GM18861 (cell line): Measurements from ENCODE around the gene AUNIP.

Source experiments
- ATAC-seq: cut with Tn5 transposase; IDR thresholded peaks from one replicate; pipeline ENCODE4 v1.9.1; 2021; ENCODE audit not compliant: unreplicated experiment

AUNIP gene

GRCh38 chr1:25811384-25812082 is 47.7 kb downstream of the AUNIP start:
- no peak for ATAC-seq

DNA sequence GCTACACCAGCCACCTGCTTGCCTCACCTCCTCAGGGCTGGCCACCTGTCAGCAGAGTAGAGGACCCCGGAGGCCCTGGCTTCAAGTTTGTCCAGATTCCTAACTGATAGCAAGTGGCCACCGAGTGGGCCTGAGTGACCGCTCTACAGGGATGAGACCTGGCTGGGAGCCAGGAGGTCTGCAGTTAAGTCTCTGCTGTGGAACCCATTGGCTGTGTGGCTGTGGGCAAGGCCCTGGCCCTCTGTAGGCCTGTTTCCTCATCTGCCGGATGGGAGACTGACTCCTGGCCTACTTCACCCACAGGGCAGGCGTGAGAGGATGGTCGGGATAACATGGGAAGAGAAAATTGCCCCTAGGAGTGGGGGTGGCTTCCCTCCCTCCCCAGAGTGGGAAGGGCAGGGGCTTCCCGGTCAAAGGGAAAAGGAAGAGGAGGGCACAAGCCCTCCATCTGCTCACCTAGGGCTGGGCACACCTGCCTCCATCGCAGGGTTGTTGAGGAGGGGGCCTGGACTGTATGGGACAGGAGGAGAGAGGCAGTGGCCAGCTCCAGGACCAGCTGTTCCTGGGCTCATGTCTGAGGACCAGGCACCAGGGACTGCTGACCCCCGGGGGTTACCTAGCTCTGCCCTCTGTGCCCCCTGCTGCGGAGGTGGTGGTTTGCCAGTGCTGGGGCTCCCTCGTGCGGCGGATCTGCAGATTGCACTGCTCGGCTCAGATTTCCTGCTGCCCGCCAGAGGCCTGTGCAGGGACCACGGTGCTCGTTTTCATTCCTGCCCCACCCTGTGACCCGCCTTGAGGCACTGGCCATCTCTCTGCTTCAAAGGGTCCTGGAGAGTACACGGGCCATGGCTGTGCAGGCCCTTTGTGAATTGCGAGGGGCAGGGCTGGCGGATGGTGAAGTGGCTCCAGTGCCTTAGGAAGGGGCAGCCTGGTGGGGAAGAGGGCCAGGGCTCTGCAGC is 48.6 kb downstream of the AUNIP start:
- ATAC-seq, result no peak

DNA sequence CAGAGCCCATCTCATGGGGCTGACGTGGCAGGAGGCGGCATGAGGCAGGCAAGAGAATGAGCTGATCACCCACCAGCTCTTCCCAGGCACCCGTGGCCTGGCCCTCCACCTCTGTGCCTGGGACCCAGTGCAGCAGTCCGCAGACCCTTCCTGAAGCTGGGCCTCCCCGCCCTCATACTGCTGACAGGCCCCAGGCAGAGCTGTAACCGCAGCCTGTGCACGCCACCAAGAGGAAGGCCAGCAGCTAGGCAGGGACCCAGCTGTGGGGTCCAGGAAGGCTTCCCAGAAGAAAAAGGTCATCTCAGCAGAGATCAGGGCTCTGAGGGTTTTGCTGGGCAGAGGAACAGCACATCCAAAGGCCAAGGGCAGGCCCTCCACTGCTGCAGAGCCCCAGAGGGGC is 49.3 kb downstream of the AUNIP start:
- ATAC-seq, result no peak

DNA sequence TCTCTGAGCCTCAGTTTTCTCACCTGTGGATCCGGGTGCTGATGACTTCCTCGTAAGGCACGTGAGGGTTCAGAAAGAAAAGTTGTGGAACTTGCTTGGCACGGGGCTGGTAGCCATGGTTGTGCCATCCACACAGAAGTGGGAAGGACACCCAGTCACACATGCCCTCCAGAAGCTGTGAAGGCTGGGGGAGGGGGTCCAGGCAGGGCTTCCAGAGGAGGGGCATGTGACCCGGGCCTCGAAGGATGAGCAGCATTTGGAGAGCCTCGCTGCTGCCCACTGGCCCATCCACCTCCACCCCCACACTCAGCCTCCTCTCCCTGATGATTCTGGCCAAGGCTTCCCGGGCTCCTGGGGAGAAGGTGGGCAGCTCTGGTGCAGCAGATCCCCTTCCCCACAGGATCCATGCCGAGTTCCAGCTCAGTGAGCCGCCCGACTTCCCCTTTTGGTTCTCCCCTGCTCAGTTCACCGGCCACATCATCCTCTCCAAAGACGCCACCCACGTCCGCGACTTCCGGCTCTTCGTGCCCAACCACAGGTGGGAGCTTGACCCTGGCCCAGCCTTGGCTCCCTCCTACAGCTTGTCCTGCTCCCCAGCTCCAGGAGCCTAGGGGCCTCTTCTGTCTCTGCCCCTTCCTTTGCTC is 49.9 kb downstream of the AUNIP start:
- ATAC-seq, result no peak

DNA sequence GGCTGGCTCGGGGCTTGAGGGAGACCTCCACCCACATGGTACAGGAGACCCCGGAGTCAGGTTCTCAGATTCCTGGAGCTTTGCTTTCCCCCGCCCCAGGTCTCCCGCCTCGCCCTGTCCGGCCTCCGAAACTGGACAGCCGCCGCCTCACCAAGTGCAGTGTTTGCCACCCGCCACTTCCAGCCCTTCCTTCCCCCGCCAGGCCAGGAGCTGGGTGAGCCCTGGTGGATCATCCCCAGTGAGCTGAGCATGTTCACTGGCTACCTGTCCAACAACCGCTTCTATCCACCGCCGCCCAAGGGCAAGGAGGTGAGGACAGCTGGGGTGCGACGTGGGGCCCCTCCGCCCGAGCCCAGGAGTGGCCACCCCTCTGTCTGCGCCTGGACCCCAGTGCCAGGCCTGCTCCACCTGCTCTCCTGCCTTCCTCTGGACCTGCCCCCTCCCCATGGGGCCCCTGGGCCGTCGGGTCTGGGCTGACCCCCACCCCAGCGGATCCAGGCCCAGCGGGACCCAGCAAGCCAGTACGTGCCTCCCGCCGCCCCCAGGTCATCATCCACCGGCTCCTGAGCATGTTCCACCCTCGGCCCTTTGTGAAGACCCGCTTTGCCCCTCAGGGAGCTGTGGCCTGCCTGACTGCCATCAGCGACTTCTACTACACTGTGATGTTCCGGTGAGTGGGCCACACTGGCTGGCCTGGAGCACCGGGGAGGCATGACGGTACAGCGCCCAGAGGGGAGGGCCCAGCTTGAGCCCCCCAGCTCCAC is 50.6 kb downstream of the AUNIP start:
- no peak for ATAC-seq

DNA sequence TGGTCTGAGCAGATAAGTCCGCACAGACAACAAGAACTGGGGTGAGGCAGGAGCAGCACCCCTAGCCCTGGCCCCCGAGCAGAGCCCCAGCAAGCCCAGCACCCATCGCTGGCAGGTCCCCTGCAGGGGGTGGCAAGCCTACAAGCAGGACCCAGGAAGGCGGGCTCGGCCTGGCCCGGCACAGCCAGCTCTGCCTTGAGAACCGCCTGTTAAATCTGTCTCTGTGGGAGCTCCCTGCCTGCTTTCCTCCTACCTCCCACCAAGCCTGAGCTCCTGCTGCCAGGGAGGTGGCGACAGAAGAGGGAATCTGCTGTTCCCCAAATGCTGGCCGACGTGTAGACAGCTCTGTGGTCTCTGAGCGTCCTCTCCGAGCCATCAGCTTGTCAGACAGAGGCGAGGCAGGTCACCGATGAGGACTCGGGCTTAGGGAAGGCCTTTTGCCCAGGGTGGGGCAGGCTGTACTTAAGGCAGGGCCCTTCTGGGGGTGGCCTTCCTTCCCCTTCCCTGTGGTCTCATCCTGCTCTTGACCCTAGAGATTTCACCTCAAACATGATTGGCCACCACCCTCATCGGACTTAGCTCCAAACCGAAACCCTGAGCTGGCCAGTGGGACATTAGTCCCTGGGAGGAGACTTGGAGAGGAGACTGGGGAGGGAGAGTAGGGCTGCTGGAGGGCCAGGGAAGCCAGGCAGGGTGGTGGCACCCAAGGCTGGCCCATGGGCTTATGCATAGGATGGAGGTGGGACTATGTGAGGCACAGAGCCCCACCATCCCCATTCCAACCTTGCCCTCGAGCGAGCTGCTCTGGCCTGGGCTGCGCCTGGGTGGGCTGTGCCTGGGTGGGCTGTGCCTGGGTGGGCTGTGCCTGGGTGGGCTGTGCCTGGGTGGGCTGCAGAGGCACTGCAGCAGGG is 51.5 kb downstream of the AUNIP start:
- ATAC-seq, result no peak

DNA sequence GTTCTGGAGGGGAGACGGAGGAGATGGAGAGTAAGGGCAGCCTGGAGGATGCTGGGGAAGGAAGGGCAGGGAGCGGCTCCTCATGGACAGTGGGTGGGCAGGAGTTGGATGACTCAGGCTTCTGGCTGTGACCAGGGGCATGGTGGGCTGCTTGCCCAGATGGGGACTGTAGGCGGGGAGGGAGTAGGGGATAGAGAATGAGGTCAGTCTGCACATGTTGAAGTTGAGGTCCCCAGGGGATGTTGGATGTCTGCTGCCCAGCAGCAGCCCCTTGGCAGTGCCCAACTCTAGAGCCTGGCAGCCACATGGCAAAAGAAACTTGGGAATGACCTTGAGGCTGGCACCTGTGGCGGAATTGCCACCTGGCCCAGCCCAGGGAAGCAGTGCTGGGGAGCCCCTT is 52.8 kb downstream of the AUNIP start:
- ATAC-seq, result no peak

DNA sequence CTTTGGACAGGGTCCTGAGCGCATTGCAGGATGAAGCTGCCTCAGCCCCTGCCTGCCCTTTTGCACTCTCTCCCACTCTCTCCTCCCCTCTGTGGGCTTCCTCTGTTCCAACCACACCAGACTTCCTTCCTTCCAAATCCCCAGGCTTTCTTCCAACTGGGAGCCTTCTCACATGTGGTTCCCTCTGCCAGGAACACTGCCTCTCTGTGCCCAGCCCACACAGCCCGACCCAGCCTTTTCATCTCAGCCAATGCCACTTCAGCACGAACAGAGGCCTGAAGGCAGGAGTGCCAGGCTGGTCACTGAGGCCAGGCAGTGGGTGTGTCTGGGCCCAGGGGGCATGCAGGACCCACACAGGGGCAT is 53.4 kb downstream of the AUNIP start:
- ATAC-seq, result no peak

- ATAC-seq, result no peak
These were observed 54.0 kb downstream of the AUNIP start for GRCh38 chr1:25804964-25805862.

DNA sequence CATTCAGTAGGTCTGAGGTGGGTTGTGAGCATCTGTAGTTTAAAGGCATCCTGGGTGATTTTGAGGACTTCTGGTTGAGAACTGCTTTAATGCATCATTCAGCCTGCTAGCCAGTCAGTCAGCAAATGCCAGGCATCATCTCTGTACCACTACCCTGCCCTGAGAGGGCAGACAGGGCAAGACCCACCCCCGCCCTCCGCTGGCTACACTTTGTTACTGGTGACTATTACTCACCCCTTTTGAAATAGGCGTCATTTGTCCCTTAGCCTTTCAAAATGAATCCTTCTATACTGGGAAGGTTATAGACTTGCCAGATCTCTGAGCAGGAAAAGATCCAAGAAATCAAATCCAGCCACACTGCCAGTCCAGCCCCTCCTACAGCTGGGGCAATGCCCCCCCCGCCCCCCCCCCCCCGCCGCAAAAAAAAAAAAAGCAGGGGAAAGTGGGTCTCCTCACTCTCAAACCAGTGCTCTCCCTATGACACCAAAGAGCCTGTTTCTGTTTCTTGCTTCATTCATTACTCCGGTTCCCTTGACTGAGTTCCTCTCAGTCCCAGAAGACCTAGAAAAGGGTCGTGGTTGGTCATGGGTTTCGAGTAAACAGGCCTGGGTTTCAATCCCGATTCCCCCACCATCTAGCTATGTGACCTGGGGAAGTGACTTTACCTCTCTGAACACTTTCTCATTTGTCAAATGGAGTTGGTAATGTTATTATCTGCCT is 54.9 kb downstream of the AUNIP start:
- ATAC-seq, result no peak

DNA sequence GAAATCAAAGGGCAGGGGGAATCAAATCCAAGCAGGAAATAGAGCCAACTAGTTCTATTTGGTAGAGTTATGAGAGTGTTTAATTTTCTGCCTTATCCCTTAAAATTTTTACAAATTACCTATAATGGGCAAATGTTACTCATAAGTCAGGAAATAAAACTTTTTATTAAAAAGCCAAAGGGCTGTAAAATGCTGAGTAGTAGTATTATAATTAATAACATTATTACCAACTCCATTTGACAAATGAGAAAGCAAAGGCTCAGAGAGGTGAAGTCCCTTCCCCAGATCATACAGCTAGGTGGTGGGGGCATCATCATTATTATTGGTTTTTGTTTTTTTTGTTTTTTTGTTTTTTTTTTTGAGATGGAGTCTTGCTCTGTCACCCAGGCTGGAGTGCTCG is 55.9 kb downstream of the AUNIP start:
- no peak for ATAC-seq

DNA sequence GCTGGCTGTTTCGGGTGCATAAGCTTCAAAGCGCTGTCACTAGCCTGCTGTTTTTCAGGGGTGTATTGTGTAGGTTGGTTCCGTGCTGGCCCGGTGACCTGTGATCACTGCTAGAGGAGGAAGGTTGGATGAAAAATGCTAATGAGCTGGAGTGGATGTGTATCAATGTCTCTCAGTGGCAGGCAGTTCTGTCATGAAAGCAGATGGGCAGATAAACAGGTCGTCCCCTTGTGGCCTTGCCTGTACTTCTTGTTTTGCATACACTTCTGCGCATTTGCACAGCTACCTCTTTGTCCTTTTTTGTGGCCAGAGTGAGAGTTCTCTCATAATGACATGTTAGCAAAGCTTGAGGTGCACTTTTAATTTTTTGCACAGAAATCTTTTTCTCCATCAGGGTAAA is 56.3 kb downstream of the AUNIP start:
- ATAC-seq, result peak; percentile 43

- no peak for ATAC-seq
These were observed 58.4 kb downstream of the AUNIP start for GRCh38 chr1:25800703-25801377.

DNA sequence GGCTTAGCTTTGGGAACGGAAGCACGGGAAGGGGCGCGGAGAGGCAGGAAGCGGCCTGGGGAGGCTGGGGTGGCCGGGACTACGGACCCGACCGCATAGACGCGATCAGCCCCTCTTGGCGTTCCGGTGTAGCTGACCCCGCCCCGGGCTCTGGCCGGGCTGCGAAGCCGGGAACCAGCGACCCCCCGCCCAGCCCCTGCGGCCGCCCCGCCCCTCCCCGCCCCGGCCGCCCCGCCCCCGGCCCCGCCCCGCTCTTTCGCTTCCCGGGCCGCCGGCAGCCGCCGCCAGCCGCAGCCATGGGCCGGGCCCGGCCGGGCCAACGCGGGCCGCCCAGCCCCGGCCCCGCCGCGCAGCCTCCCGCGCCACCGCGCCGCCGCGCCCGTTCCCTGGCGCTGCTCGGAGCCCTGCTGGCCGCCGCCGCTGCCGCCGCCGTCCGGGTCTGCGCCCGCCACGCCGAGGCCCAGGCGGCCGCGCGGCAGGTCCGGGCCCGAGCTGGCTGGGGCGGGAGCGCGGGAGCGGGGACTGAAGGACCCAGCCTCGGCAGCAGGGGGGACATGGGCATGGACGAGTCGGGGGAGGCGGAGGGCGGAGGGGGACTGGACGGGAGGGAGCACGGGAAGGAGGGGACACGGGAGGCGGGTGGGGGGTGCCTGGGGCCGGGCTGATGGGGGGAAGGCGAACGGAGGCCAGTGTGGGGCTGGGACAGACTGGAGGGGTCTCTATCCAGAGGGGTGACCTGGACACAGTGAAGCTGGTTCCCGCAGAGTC is 59.1 kb downstream of the AUNIP start, which contains the start of gene SELENON:
SELENON (plus strand) TSS at position 259 of the 768 bp plus-strand sequence; CDS start at position 297, 38 bp downstream.
- ATAC-seq, result no peak

- no peak for ATAC-seq
These were observed 59.8 kb downstream of the AUNIP start for GRCh38 chr1:25799352-25799934.

DNA sequence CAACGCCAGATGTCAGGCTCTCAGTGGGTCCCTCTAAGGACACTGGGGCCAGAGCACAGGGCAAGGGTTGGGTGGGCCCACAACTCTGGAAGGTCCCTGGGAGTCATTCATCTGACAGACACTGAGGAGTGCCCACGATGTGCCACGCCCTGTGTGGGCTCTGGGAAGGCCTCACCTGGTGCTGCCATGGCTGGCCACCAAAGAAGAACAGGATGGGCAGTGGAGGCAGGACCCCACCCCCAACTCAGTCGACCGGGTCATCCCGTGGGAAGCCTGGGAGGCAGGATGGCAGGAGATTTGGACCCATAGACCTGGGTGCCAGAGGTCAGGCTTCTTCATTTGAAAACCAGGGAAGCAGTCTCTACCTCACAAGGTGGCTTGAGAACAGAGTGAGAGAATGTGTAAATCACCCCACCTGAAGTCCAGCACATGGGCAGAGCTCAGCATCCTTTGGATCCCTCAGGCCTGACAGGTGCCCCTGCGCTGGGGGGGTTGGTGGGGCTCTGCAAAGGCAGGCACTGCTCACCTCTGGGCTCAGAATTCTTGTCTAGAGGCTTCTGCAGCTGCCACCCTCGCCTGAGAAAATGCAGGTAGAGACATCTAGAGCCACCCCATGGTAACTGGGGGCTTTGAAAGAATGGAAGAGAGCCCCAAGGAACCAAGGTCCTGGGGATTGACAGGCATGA is 60.4 kb downstream of the AUNIP start:
- no peak for ATAC-seq
